GM18873 (cell line): ENCODE results near the gene IGSF9B.

Source experiments
- ATAC-seq: cut with Tn5 transposase; IDR thresholded peaks from one replicate; pipeline ENCODE4 v1.9.1; 2021; ENCODE audit warnings: mild to moderate bottlenecking, moderate library complexity, moderate number of reproducible peaks; ENCODE audit not compliant: unreplicated experiment, low FRiP score

IGSF9B gene

DNA sequence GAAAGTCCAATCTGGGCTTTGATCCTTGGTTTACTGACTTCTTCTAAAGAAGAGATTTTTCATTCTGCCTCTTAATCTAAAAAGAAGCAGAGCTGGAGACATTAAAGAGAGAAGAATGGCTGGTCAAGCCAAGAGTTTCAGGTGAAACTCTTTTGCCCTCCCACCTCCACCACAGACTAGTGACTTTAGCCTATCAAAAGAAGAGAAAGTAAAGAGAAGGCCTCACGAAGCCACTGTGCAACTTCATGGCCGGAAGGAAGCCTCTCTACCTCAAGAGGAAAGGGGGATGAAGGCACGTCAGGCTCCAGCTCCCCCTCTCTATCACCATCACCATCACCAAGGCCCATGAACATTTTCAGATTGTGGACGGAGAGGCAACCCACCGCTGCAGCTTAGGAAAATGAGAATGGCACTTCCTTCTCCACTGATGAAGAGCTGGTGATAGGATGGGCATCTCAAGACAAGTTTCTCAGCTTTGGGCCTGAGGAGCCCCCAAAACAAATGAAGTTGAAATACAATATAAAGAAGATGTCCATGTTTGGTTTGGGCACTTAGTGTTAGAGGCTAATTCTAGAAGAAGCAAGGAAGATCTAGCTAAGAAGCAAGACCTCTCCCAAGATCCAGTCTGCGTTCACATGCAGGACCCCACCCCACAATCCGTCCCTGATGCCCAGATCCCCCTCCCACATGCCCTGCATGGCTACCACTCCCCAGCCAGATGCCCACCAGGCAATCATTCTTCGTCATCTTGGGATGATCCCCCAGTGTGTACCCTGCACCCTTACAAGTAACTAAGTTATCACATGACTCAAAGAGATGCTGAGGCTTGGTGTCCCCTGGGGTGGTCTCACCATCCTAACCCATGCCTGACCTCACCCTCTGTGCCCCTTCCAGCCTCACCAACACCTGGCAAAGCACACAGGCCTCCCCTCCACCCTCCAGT lies 52.6 kb downstream of the IGSF9B start:
- no peak for ATAC-seq

DNA sequence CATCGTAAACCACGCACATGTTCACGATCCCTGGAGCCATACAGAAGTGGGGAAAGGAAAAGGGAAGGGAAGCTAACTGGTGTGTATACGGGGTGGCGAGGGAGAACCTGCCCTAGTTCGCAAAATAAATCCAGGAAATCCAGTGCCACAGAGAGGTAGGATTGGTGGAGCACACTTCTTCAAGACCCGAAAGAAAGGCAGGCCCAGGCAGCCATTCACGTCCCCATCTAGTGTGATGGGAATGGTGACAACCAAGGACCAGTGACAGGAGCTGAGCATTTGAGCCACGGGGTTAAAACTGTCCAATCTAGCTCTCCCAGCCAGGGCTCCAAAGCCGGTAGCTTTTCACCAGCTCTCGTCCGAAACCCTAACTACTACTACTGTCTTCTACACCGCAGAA lies 53.7 kb downstream of the IGSF9B start:
- ATAC-seq: no peak

DNA sequence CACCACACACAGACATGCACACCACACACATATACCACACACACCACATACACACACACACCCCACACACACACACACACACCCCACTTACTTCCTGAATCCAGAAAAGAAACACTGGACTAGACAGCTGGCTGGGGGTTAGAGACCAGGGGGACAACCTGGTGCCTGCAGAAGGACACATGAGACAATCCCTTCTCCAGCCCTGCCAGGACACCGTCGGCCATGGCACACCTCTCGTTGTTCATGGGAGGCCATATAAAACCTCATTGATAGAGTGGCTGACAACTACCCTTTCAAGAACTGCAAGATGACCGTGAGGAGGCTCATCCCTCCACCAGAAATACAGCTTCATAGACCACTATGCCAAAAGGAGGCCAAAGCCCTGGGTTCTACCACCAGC lies 54.3 kb downstream of the IGSF9B start:
- no peak for ATAC-seq

DNA sequence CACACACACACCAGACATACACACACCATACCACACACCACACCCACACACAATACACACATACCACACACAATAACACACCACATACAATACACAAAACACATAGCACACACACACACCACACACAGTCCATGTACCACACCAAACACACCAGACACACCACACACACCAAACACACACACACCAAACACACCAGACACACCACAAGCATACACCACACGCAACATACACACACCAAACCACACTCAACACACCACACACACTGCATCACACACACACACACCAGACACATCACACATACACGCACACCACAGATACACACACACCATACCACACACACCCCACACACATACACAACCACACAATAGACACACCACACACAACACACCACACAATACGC lies 54.8 kb downstream of the IGSF9B start:
- ATAC-seq: no peak

DNA sequence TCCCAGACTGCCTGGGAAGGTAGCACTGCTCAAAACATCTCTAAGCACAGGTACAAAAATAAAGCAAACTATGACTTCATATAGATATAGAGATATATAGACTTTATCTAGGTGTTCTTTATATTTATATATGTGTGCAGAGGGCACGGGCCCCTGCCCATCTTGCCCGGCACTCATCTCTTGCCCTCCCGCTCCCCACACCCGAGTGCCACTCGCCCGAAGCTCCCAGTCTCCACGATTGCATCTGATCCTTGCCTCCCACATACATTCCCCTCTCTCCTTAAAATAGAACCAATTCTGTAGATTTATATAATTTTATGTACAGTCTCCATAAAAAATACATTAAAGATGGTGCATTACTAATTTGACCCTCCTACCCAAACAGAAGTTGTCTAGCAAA lies 55.5 kb downstream of the IGSF9B start:
- no peak for ATAC-seq

DNA sequence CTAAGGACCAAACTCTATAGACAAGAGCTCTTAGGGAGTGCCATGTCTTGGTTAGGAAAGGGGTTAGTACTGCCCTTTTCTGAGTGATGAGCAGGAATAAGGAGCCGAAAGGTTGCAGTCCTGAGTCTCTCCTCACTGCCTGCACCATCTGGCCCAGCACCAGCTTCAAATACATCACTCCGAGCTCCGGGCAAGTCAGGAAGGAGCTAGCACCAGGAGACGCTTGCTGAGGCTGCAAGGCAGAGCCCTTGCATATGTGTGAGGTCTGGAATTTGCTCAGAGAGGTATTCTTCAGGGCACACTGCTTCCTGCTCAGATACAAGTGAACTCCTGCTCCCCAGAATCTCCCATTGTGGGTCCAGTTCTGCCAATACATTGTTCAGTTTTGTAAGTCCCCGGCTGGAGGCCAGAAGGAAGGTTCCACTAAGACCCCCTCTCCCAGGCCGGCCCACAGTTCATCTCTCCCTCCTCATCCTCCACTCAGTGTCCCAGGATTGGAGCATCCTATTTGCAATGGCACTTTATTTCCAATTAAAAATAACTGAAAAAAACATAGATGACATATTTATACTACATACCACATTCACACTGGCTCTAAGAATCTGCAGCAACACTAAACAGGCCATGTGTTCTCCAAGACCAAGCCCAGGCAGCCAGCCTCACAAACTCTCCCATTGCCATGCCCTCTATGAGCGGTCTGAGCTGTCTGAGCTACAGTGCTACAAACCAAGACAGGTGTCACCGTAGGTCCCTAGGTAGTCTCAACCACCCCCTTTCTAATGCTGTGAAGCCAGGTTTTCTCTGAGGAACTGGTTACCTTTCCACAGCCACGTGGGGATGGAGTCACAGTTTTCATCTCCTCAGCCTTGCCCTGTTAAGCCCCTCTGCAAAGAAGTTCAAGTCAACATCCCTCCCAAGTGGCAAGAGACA lies 56.3 kb downstream of the IGSF9B start:
- ATAC-seq: no peak

DNA sequence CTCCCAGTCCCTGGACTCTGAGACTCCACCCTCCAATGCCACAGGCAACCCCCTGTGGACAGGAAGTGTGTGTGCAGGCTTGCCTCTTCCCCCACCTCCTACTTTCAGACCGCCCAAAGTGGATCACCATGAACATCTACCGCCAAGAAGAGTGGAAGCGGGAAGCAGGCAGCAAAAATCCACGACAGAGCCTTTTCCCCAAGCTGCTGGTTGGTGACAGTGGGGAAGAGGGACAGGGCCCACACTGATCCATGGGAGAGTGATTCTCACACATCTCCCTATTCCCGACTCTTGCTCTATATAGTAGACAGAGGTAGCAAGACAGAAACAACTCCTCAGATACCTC lies 58.0 kb downstream of the IGSF9B start:
- ATAC-seq: no peak

DNA sequence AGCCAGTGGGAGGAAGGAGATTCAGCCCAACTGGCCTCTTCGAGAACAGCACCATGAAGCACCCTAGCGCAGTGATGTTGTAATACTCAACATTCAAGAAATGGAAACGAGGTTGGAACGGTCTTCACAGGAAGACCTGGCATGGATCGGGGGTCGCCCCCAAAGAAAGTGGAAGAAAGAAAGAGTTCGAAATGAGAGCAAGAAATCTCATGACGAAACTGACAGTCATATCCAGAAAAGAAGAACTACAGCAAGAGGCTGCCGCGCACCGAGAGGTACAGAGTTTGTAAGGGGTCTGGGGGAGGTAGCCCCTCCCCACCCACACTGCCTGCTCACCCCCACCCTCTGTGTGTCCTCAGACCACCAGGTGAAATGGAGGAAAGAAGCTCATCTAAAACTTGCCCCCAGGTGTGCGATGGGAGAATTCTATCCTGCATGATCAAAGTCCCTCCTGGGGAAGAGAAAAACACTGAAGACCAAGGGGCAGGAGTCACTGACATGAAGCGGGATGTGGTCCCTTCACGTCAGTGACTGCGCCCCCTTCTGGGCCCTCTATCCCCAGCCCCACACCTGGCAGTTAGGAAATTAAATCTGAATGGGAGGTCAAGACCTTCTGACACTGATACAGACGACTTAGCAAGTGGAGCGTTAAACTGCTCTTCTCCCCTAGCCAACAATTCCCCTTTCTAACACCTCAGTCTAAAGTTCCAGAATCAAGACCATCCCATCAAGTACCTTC lies 58.6 kb downstream of the IGSF9B start:
- no peak for ATAC-seq

DNA sequence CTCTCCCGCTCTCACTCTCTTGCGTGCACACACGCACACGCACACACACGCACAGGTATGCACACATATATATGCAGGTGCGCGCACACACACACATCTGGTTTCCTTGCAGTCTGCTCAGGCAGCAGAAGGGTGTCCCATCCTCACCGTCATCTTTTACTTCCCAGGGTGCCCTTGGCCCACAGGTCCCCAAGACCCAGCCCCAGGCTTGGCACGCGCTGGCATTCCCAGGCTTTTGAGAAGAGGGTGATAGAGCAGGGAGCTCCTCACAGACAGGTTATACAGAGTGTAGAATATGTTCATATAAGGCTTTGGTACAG lies 59.5 kb downstream of the IGSF9B start:
- ATAC-seq: no peak

DNA sequence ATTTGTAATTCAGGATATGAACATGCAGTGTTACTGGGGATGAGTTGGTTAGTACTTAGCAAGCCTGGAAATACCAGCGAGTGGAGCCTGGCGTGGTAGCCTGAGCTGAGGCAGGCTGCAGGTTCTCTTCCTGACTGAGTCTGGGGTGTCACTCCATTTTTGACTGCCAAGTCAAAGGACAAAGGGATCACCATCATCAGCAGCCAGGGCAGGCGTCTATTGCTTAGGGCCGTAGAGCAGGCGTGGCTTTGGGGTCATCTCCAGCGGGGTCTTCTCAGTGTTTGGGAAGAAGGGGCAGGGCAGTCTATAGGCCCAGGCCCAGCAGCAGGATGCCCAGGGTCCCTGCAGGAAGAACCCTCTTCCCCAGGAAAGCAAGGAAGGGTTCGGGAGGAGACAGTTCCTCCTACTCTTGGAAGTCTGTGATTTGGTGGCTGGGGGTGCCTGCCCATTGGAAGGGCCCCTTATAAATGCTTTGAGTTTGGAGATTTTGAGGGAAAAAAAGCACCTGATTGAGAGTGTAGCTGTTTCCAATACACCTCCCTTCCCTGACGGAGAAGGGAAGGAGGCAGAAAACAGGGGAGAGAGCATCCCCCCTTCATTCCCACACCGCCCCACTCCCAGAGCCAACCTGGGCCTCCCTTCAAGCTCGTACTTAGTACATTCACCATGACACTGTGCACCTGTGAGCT lies 60.0 kb downstream of the IGSF9B start:
- ATAC-seq: no peak

DNA sequence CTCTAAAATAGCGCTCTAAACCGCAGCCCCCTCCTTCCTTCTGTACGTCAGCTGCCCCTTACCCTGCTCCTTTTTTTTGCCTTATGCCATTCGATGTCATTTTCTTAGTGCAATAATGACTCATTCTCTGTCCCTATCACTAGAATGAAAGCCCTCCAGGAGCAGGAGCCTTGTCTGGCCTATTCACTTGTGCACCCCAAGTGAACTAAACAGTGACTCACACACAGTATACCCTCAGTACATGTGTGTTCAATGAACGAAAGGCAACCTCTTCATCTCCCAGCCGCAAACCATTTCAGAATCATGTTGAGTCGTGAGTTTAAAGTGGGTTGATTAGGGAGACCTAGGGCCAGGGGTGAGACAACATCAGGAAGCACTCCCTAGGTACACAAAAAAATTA lies 60.7 kb downstream of the IGSF9B start:
- peak; percentile 52 for ATAC-seq

DNA sequence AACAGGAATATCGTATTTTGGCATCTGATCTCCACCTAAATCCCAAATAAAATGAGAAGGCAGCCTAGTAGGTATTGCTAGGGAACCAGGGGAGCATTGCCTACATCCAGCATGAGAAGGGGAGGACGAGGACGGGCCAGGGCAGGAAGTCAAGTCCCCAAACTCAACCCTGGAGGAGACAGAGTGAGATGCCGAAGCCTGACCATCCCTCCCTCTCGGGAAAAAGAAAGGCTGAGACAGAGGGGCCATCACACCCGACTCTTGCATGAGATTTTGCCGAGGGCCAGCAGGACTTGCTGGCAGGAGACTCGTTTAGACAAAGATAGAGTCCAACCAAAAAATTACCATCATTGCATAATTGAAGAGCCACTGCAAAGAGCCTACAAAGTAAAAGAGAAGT lies 61.2 kb downstream of the IGSF9B start:
- ATAC-seq: peak; percentile 29

DNA sequence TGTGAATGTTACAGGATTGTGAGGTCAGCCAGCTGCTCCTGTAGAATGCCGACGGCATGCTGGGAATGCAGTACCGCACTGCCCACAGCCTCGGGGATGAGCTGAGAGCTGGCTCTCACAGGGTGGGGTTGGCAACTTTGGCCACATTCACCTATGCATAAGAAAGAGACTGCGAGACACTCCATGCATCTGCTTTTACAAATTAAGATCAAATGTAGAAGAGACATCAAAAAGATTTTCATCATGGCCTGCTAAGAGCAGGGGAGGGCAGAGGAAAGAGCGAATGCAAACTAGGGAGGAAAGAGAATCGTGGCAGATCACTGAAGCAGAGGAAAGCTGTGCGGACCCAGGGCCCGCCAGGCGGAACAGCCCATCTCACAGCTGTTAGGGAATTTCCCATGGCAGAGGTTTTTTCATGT lies 61.7 kb downstream of the IGSF9B start:
- ATAC-seq: peak; percentile 52

DNA sequence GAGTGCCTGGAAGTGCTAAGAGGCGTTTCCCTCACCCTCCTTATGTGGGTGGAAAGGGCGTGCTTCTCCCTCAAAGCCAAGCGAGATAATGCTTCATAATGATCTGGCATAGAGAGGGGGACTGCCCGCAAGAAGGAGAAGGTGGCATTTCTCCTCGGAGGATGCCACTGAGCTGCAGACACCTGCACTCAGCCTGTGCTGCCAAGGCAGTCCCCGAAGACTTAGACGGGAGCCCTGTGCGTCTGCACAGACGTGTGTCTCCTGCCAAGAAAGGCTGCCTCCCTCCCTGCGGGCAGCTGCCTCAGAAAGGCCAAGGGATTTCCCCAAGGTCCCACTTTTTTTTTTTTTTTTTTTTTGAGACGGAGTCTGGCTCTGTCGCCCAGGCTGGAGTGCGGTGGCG lies 63.4 kb downstream of the IGSF9B start:
- no peak for ATAC-seq

DNA sequence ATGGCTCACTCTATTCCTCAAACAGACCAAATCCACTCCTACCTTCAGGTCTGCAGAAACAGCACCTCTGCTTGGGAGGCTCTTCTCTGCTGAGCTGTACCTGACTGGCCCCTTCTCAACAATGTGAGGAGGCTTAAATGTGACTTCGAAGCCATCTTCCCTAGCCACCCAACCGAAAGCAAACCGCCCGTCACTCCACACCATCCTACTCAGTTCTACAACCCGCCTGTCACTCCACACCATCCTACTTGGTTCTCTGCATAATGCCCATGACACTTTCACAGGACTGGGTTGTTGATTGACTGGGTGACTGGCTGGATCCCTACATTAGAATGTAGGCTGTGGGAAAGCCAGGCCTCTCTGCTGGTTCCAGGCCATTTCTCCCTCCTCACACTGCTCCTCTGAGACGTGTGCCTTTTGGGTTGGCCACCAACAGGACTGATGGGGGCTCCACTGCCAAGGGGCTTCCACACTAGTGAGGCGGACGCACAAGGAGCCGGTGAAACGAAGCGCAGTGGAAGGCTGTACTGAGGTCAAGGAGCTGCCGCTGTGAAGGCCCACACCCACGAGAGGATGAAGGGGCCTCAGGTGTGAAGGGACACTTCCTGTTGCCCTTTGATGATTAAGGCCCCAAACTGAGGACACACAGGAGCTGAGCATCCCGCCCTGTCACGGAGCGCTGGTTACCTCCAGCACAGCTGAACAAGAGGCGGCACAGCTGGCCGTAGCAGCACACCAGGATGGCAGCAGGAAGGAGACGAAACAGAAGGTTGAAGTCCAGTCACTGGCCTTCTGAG lies 64.0 kb downstream of the IGSF9B start:
- no peak for ATAC-seq

DNA sequence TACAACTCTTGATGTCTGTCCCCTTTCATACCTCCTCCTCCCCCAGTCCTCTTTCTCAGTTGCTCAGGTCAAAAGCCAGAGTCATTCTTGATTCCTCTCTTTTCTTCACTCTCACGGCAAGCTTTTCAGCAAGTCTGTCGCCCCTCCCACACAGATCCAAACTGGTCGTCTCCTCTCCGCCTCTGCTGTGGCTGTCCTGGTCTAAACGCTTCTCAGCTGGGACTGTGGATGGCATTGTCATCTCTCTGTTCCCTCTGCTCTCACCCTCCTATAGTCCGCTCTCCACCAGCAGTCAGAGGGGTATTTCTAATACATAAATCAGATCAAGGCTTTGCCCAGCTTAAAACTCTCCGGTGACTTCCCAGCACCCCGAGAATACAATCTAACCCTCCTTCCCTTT lies 64.6 kb downstream of the IGSF9B start:
- no peak for ATAC-seq

DNA sequence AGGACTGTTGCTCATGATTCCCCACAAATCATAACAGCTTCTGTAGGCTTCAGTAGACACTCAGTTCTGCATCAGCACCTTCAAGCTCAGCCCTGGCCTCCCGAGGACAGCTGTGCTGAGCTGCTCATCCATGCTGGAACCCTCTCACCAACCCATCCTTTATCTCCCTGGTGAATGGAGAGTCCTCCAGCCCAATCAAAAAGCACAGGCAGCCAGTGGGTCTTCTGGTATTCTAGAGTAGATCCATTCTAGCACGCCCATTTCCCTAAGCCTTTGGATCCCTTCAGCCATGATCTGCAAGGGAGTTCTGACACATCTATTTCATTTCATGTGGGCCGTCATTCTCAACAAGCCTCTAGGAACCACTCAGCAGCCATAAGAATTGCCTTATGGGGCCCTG lies 66.9 kb downstream of the IGSF9B start:
- no peak for ATAC-seq

DNA sequence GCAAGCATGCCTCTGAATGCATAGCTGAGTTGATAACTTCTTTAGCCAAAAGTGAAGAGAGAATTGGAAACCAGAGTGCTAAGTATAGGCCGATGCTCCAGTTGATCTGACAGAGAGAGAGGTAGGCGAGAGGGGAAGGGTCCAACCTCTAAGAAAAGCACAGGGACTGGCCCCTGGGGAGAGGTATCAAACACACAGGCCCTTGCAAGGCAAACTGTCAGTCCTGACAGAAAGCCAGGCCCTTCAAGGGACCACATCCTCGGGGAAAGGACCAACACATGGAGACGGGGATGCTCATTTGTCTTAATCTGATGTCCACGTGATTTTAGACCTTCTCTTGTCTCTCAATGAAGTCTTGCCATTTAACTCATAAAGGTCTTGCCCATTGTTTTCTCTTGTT lies 67.6 kb downstream of the IGSF9B start:
- no peak for ATAC-seq

DNA sequence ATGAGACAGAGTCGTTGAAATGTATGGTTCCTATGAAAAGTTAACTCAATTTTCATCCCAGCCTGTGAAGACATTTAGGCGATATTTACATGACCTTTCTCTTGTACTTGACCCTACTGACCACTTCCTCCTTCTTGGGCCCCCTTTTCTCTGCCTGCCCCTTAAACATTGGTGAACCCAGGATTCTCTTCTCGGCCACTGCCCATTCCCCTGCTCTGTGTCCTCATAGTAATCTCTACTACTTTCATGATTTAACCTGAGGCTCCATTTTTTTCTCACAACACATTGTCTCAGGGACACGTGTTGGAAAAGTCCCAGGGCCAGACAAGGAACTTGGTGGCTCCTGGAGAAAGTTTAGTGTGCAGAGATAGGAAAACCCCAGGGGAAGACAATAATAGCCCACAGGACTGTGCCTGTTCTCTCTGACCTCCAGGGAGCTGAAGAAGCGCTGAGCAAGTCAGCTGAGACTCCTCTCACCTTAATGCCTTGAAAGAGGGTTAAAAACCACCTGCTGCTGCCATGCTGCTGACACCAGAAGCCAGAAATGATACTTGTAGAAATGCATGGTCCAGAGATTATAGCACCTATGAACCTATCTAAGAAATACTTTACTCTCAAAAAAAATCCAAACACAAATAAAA lies 69.0 kb downstream of the IGSF9B start:
- no peak for ATAC-seq
